ENCODE results near the gene CWF19L2. TPM values are rescaled to one million over a fixed set of nuclear protein-coding genes. Genes with fewer than 3 reads are reported as not detected.
"Not testable (repeated sequence)": the region's sequence is repeated elsewhere in the genome, so short reads cannot be mapped to it uniquely, and the experiment has no call there.

Gene CWF19L2
- total RNA-seq, 2 donors from 2014 or later = 9.7 to 11.6 TPM

DNA sequence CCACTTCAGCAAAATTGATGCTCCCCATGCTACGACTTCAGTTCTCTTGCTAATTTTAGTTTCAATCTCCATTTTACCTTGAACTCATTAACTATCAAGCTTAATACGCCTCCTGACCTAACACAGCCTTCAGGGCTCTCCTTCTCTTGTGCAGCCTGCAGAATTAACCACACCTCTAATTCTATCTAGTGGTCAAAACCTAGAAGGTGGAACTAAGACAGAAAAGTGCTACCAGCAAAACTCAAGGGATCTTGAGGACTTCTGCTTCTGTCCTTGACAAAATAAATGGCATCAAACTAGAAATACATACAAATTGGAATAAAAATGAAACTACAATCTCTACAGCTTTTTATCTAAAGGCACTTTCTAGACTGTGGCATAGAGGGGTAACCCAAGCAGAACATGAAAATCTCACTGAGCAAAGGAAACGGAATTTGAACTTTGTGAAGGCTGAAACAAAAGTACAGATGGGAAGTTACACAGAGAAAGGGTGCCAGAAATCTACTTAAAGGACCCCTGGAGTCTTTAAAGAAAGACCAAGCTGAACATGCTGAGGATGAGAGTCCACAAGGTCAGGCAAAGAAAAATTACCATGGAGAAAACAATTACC, 10.7 kb downstream of the CWF19L2 start:
- intact Hi-C loops (cut with DNase I) = no loop called here
- no peak for ATAC-seq

DNA sequence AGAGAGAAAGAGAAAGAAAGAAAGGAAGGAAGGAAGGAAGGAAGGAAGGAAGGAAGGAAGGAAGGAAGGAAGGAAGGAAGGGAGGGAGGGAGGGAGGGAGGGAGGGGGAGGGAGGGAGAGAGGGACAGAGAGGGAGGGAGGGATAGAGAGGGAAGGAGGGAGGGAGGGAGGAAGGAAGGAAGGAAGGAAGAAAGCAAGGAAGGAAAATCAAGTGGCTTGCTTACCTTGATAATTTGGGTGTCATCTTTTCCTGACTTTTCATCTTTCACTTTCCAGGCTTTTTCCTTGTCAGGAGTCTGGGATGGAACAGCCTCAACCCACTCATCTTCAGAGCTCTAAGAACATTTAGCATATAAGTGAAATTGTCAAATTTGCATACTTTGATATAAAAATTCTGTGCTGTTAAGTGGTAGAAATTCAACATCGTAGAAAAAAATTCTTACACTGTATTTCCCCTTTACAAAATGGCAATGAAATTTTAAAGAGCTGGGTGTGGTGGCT, 14.9 kb downstream of the CWF19L2 start:
- intact Hi-C loops (cut with DNase I) = no loop called here
- ATAC-seq (no peak), DNase-seq (no peak)

More for the DNA sequence above, 10.7 kb downstream of the CWF19L2 start:
- no peak for DNase-seq

DNA sequence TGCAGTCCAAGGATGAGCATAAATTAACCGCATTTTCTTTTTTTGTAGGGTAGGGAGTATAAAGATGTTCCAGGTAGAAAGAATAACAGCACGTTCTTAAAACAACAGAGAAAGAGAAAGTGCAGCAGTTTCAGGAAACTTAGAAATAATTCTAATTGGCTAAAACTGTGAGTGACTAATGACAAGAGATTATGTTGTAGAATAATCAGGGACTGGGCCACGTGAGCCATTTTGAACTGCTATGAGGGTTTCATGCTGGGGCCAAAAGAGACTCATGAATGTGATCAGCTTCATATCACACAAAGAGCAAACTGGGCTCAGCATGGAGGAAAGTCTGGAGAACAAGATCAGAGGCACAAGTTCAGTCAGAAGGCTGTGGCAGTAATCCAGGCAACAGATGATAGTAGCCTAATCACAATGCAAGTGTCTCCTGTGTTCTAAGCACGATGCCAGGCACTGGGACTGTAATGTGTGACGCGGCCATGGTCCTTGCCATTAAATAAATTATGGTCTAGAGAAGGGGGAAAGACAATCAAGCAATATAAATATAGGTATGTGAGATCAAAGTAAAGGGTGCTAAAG, 17.9 kb downstream of the CWF19L2 start:
- intact Hi-C loops (cut with DNase I) = no loop called here
- no peak for ATAC-seq

DNA sequence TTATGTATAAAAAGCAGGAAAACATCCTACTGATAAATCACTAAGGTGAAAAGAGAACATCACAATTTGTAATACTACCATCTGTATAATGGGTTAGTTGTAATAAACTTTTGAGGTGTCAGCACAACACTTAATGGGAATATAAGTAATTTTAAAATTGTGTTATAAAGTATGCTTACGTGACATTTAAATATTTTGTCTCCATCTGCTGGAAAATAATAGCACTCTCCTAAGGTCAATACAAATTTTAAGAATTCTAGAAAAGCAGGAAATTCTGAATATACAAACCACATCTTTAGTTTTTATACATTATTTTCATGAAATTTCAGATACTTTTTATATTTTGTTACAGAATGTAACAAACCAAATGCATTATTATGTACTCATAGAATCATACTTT, 19.5 kb downstream of the CWF19L2 start:
- DNase-seq (no peak), ATAC-seq (no peak)
- intact Hi-C loops (cut with DNase I) = no loop called here

More for the DNA sequence above, 17.9 kb downstream of the CWF19L2 start:
- DNase-seq = no peak

DNA sequence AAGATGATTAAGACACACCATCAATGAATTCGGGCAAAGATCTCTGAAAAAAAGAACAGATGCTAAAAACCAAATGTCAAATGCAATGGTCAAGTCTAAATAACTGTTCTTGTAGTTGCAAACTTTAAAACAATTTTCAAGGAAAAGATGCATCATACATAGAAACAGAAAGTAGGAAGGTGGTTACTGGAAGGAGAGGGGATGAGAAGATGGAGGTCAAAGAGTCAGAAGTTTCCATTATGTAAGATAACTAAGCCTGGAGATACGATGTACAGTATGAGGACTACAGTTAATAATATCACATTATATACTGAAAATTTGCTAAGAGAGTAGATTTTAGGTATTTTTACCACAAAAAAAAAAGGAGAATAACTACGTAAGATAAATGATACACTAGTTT, 27.1 kb downstream of the CWF19L2 start:
- intact Hi-C loops (cut with DNase I) = no loop called here
- no peak for DNase-seq
- ATAC-seq = no peak

DNA sequence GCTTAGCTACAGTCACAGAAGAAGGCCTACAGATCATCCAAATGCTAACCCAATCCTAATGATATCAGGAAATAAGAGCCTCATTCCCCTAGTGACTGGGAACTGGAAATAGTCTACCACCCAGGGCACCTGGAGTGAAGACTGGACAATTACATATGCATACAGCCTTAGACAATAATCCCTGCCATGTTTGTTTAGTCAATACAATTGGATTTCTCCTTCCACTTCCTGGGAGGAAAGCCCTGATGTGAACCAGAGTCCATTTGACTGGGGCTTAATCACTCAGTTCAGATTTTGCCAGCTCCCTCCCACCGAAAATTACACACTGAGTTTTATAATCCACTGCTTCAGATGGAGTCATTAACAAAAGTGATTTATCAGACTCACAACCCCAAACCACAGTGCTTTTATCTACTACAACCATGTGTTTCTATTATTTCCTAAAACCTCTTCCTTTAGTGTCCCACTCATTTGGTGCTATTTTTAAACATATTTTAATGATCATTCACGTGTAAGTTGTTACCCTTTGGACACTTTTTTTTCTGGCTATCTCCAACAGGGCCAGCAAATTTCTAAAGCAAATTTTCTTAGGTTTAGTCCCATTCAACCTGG, 29.9 kb downstream of the CWF19L2 start:
- intact Hi-C loops (cut with DNase I) = no loop called here
- DNase-seq (no peak), ATAC-seq (no peak)

DNA sequence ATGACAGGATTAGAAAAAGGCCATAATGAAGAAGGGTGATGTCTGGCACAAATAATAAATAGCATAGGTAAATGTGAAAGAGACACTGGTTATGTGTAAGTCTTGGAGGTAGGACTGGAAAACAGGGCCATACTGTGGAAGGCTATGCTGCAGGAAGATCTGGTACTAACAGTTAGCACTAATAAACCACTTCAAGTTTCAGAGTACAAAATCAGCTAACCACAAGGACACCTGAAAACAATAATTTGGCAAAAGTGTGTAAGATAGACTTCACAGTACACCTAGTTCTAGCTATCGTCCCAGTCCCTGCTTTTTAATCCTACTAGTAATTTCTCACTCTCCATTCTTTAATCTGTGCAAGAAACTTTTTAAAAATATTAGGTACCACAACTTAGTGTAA, 44.3 kb downstream of the CWF19L2 start:
- ATAC-seq = no peak
- intact Hi-C loops (cut with DNase I) = no loop called here

DNA sequence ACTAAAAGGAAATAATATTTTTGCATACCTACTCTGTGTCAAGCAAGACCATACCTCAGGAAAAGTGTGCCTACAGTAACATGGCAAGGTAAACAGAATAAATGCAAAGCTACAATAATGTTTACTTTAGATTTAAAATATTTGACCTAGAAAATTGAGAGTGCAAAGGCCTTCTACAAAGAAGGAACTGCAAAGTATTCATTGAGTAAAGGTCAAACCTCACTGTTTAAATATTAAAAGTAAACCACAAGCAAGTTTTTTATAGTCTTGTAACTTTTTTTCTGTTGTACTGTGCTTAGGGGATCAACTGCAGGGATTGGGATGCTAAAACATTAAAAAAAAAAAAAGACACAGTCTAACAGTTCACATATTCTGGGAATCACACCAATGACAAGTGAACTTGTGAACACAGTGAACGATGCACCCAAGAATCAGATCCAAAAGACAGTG, 48.8 kb downstream of the CWF19L2 start:
- ATAC-seq = no peak
- intact Hi-C loops (cut with DNase I) = no loop called here
- DNase-seq = no peak

More for the DNA sequence above, 44.3 kb downstream of the CWF19L2 start:
- DNase-seq = no peak

DNA sequence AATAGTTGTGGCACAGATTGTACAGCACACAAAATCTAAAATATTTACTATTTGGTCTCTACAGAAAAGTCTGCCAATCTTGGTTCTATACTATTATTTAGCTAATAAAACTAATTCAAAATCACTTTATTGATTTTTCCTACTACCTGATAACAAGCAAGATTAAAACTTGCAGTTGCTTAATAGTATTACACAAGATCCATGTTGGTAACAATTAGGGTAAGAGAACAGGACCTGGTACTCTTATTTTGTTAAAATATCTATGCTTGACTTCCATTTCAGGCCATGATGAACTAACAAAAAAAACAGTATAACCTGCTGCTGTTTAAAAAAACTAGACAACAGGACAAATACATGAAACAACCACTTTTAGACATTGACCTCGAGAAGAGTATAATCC, 52.4 kb downstream of the CWF19L2 start:
- no peak for ATAC-seq
- intact Hi-C loops (cut with DNase I) = no loop called here
- DNase-seq = no peak

DNA sequence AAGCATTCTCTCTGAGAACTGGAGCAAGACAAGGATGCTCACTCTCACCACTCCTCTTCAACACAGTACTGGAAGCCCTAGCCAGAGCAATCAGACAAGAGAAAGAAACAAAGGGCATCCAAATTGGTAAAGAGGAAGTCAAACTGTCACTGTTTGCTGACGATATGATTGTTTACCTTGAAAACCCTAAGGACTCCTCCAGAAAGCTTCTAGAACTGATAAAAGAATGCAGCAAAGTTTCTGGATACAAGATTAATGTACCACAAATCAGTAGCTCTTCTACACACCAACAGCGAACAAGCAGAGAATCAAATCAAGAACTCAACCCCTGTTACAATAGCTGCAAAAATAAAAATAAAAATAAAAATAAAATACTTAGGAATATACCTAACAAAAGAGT, 56.5 kb downstream of the CWF19L2 start:
- DNase-seq; ATAC-seq; intact Hi-C loops (cut with DNase I): not testable (repeated sequence)

DNA sequence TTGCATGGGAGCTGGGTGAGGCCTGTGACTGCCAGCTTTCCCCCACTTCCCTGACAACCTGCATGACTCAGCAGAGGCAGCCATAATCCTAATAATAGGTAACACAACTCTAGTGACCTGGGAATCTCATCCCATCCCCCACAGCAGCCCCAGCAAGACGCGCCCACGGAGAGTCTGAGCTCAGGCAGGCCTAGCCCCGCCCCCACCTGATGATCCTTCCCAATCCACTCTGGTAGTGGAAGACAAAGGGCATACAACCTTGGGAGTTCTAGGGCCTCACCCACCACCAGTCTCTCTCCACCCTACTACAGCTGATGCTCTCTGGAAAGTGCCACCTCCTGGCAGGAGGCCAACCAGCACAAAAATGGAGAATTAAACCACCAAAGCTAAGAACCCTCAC, 60.3 kb downstream of the CWF19L2 start:
- intact Hi-C loops (cut with DNase I) = no loop called here
- ATAC-seq (no peak), DNase-seq (no peak)

DNA sequence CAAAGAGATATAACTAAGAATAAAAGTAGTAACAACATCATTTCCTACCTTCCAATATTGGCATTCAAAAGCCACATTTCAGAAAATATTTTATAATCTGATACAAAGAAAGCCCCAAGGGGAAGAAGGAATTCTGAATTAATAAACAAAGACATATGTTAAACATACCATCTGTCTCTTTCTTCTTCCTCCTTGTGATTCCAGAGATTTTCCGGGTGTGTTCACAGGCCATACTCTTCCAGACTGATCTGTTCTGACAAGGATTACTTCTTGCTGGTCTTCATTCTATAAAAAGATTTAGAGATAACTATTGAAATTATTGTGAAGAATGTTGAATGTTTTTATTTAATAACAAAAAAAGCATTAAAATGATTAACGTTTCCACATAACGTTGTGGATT, 65.0 kb downstream of the CWF19L2 start:
- intact Hi-C loops (cut with DNase I) = no loop called here
- DNase-seq (no peak), ATAC-seq (no peak)

DNA sequence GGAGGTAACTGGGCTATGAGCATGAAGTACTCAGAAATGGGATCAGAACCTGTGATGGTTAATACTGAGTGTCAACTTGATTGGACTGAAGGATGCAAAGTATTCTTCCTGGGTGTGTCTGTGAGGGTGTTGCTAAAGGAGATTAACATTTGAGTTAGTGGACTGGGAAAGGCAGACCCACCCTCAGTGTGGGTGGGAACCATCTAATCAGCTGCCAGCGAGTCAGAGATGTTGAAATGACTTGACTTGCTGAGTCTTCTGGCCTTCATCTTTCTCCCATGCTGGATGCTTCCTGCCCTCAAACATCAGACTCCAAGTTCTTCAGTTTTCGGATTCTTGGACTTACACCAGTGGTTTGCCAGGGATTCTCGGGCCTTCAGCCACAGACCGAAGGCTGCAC, 66.9 kb downstream of the CWF19L2 start:
- DNase-seq; ATAC-seq; intact Hi-C loops (cut with DNase I): not testable (repeated sequence)

DNA sequence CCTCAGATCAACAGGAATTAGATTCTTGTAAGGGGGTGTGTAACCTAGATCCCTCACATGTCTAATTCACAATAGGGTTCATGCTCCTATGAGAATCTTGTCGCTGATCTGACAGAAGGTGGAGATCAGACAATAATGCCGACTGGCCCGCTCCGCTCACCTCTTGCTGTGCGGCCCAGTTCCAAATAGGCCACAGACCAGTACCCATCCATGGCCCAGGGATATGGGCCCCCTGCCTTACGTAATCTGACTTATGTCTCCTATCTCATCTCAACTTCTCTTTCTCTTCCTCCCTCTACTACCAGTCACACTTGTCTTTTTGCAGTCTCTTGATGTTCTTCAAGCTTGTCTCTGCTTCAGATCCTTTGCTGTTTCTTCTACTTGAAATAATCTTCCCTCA, 70.0 kb downstream of the CWF19L2 start:
- intact Hi-C loops (cut with DNase I) = no loop called here
- no peak for DNase-seq
- no peak for ATAC-seq

DNA sequence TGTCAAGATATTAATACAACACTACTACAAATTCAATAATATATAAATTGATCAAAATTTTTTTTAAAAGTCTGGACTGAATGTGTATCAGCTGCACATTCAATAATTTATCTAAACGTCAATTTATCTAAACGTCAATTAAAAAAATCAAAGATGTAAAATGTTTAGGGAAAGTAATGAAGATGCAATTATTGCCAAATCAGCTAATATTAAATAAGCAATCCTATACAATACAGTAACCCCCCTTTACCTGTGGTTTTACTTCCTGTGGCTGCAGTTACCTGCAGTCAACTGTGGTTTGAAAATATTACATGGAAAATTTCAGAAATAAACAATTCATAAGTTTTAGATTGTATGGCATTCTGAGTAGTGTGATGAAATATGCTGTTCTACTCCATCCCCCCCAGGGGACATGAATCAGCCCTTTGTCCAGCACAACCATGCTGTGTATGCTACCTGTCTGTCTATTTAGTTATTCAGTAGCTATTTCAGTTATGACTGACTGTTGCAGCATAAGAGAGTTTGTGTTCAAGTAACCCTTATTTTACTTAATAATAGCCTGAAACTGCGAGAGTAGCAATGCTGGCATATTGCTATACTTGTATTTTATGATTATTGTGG, 72.2 kb downstream of the CWF19L2 start:
- no peak for ATAC-seq
- intact Hi-C loops (cut with DNase I) = no loop called here
- no peak for DNase-seq

DNA sequence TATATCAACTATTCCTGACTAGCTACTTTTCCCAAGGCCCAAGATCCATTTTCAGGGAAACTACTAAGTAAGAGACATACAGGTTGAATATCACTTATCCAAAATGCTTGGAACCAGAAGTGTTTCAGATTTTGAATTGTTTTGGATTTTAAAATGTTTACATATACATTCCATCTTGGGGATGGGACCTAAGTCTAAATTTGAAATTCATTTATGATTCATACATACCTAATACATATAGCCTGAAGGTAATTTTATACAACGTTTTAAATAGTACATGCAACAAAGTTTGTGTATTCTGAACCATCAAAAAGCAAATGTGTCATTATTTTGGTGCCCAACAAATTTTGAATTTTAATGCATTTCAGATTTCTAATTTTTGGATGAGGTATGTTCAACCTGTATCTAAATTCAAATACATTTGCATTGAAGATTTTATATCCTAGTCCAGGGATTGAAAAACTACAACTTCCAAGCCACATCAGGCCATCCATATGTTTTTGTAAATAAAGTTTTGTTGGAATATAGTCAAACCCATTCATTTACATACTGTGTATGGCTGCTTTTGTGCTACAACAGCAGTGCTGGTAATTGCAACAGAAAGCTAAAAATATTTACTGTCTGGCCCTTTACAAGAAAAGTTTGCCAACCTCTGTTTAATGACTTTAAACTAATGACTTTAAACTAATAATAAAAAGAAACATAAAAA, 73.3 kb downstream of the CWF19L2 start:
- intact Hi-C loops (cut with DNase I) = no loop called here
- DNase-seq = no peak
- ATAC-seq = no peak

DNA sequence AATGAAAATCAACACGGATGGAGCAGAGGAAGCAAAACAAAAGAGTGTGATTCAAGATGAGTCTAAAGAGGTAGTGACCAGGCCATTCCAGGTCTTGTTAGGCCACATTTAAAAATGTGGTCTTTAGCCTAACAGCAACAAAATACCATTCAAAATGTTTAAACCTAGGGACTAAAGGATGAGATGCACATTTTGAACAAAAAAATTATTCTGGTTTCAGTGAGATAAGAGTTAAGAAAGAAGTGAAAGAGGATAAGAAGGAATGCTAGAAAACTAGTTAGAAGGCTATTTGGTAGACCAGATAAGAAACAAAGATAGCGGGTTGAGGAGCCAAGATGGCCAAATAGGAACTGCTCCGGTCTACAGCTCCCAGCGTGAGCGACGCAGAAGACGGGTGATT, 85.2 kb downstream of the CWF19L2 start:
- DNase-seq (no peak), ATAC-seq (no peak)
- intact Hi-C loops (cut with DNase I) = no loop called here

DNA sequence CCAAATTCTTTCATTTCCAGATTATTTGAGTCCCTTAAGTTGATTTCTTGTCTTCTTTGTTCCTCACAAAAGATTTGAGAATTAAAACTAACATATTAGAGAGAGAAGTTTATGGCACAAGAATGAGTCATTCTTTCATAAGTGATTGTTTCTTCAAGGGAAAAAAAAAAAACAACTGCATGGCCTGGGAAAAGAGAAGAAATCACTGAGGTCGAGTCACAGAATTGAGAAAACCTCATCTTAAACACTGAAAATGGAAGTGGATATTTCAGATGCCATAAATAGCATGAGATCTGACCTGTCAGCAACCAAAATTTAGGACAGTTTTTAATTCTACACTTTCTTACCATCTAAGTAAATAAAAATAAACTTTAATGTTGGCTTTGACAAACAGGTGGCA, 87.2 kb downstream of the CWF19L2 start:
- DNase-seq (no peak), ATAC-seq (no peak)
- intact Hi-C loops (cut with DNase I) = no loop called here

DNA sequence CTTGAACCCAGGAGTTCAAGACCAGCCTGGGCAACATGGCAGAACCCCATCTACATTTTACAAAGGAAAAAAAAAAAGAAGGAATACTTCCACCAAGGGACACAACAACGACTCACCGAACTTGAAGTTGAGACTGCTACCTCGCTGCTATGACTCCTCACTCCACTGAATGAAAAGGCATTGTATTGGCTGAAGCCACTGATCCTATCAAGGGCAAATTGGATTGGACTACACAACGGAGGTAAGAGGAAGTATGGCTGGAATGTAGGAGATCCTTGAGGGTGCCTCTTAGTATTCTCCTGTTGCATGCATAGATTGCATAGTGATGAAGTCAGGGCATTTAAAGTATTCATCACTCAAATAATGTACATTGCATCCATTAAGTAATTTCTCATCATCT, 97.9 kb downstream of the CWF19L2 start:
- ATAC-seq (no peak), DNase-seq (no peak)
- intact Hi-C loops (cut with DNase I) = no loop called here

DNA sequence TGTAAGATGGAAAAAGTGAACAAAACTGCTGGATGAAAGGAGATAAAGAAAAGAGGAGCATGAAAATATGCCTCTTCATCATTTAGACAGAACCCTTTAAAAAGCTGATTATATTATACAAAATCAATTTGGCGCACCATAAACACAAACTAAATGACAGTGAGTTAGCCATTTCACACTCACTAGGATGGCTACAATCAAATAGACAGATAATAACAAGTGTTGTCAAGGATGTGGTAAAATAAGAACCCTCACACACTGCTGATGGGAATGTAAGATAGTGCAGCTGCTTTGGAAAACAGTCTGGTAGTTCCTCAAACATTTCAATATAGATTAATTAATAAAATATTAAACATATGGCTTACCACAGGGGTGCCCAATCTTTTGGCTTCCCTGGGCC, 99.7 kb downstream of the CWF19L2 start:
- intact Hi-C loops (cut with DNase I) = no loop called here
- ATAC-seq (no peak), DNase-seq (no peak)

All from left cardiac atrium (tissue), 4 donors.